Measurements from ENCODE around the gene BTBD9. TPM values are rescaled to one million over a fixed set of nuclear protein-coding genes. Genes with fewer than 3 reads are reported as not detected.

Gene BTBD9
- polyA plus RNA-seq, 1 donor (not counting 4 experiments of a cell fraction or from before 2014, with no cell fraction given) = 6.8 TPM

DNA sequence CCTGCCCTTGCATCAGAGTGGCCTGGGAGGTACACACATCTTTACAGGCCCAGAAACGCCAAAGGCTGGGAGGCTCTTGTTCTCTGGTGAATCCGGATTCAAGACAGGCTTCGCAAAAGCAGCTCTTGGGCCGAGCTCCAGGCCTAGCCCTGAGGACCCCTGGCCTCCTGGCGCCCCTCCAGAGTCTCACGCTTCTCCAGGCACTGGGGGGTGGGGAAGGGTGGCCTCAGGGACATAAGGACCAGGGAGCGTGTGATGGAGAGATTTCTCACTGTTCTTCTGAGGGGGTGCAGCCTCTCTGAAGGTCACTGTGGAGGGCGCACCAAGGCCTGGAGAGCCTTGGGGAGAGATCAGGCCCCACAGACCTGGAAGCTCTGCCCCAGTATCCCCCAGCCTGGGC, 471.0 kb downstream of the BTBD9 start:
- no peak overlapping the region for H3K4me2 ChIP-seq (ENCODE audit: control insufficient read depth, extremely low read depth, insufficient read depth, low read depth, low read length)
- H2AFZ ChIP-seq (ENCODE audit: control insufficient read depth, low read length) = no peak overlapping the region
- H3K79me2 ChIP-seq (ENCODE audit: control insufficient read depth, insufficient read depth, low read length) = no peaks in the 10 kb centered on the region
- dilution Hi-C loops (cut with MboI; ENCODE audit: extremely low pct_ligation_motif_present, low sequenced_read_pairs) = no loop called here
- TF ChIP-seq, protein P1, sequence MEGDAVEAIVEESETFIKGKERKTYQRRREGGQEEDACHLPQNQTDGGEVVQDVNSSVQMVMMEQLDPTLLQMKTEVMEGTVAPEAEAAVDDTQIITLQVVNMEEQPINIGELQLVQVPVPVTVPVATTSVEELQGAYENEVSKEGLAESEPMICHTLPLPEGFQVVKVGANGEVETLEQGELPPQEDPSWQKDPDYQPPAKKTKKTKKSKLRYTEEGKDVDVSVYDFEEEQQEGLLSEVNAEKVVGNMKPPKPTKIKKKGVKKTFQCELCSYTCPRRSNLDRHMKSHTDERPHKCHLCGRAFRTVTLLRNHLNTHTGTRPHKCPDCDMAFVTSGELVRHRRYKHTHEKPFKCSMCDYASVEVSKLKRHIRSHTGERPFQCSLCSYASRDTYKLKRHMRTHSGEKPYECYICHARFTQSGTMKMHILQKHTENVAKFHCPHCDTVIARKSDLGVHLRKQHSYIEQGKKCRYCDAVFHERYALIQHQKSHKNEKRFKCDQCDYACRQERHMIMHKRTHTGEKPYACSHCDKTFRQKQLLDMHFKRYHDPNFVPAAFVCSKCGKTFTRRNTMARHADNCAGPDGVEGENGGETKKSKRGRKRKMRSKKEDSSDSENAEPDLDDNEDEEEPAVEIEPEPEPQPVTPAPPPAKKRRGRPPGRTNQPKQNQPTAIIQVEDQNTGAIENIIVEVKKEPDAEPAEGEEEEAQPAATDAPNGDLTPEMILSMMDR (optimal IDR thresholded peaks at IDR 0.05 in 1 of 3, IDR thresholded peaks at IDR 0.05 in 1 of 3, conservative IDR thresholded peaks at IDR 0.05 in 1 of 3; ENCODE audit: extremely low read depth in 1 of 3, insufficient read depth in 2 of 3, low read length in 3 of 3) = no peak
- TF ChIP-seq EZH2 (IDR thresholded peaks at IDR 0.05; ENCODE audit: low read length) = no peak
- no peak for FAIRE-seq
- no peaks in the 10 kb centered on the region for H3K9me1 ChIP-seq (ENCODE audit: control insufficient read depth, extremely low read depth, insufficient read depth, low read length)
- no peak for DNase-seq (ENCODE audit: low read depth, low spot score)
- H3K36me3 ChIP-seq (ENCODE audit: control insufficient read depth in 2 of 2, extremely low read depth in 1 of 2, insufficient read depth in 2 of 2, low read length in 2 of 2) = no peaks in the 10 kb centered on the region
- H3K27ac ChIP-seq (ENCODE audit: control insufficient read depth, insufficient read depth, low read length) = no peak overlapping the region
- no peak overlapping the region for H3K9ac ChIP-seq (ENCODE audit: control insufficient read depth, extremely low read depth, insufficient read depth, low read length)
- no peaks in the 10 kb centered on the region for H3K27me3 ChIP-seq (ENCODE audit: control insufficient read depth, extremely low read depth, insufficient read depth, low read length)
- H3K4me3 ChIP-seq (ENCODE audit: control insufficient read depth in 2 of 3, extremely low read depth in 1 of 3, insufficient read depth in 2 of 3, low read depth in 1 of 3, low read length in 3 of 3) = no peak overlapping the region
- no peaks in the 10 kb centered on the region for H3K9me3 ChIP-seq (ENCODE audit: control insufficient read depth, low read depth, low read length)
- H3K4me1 ChIP-seq (ENCODE audit: control insufficient read depth, extremely low read depth, insufficient read depth, low read length) = no peaks in the 10 kb centered on the region
- no peaks in the 10 kb centered on the region for H4K20me1 ChIP-seq (ENCODE audit: control insufficient read depth, extremely low read depth, insufficient read depth, low read length)

DNA sequence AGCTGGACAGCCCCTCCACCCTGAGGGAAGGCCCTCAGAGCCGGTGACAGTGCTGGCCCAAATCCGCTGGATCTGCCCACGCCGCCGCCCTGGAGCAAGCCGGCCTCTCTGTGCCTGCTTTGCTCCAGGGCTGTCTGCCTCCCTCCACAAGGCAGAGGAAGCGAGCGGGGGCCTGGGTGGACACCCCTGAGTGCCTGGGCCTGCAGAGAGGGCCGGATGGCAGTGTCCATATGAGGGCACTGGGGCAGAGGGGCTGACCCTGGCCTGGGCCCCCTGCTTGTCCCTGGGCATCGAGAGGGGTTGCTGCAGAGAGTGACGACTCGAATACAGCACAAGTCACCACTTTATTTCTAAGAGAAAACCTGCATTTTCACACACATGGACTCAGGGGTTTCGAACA, 471.6 kb downstream of the BTBD9 start:
- Histone ChIP-seq H4K20me1 (ENCODE audit: control insufficient read depth, extremely low read depth, insufficient read depth, low read length) (no peaks in the 10 kb centered on the region), H3K9me3 (ENCODE audit: control insufficient read depth, low read depth, low read length) (no peaks in the 10 kb centered on the region), H3K79me2 (ENCODE audit: control insufficient read depth, insufficient read depth, low read length) (no peaks in the 10 kb centered on the region), H3K27ac (ENCODE audit: control insufficient read depth, insufficient read depth, low read length) (no peak overlapping the region), H3K9me1 (ENCODE audit: control insufficient read depth, extremely low read depth, insufficient read depth, low read length) (no peaks in the 10 kb centered on the region), H3K4me3 (ENCODE audit: control insufficient read depth in 2 of 3, extremely low read depth in 1 of 3, insufficient read depth in 2 of 3, low read depth in 1 of 3, low read length in 3 of 3) (no peak overlapping the region), H3K9ac (ENCODE audit: control insufficient read depth, extremely low read depth, insufficient read depth, low read length) (no peak overlapping the region), H3K4me2 (ENCODE audit: control insufficient read depth, extremely low read depth, insufficient read depth, low read depth, low read length) (no peak overlapping the region), H3K4me1 (ENCODE audit: control insufficient read depth, extremely low read depth, insufficient read depth, low read length) (no peaks in the 10 kb centered on the region), H2AFZ (ENCODE audit: control insufficient read depth, low read length) (no peak overlapping the region), H3K36me3 (ENCODE audit: control insufficient read depth in 2 of 2, extremely low read depth in 1 of 2, insufficient read depth in 2 of 2, low read length in 2 of 2) (no peaks in the 10 kb centered on the region), H3K27me3 (ENCODE audit: control insufficient read depth, extremely low read depth, insufficient read depth, low read length) (no peaks in the 10 kb centered on the region)
- dilution Hi-C loops (cut with MboI; ENCODE audit: extremely low pct_ligation_motif_present, low sequenced_read_pairs) = no loop called here
- DNase-seq (ENCODE audit: low read depth, low spot score) (no peak), FAIRE-seq (no peak)
- TF ChIP-seq, protein P1 (optimal IDR thresholded peaks at IDR 0.05 in 1 of 3, IDR thresholded peaks at IDR 0.05 in 1 of 3, conservative IDR thresholded peaks at IDR 0.05 in 1 of 3; ENCODE audit: extremely low read depth in 1 of 3, insufficient read depth in 2 of 3, low read length in 3 of 3) = no peak
- TF ChIP-seq EZH2 (IDR thresholded peaks at IDR 0.05; ENCODE audit: low read length) = no peak
